Midbrain (tissue), 1 donor: ENCODE data around the gene C1orf174.

Experiments
- DNase-seq: peaks from one replicate; lab custom pipeline; 2025; lab: John Stamatoyannopoulos, UW

C1orf174 gene

GRCh38 chr1:3910049-3910731 is 10.1 kb upstream of the C1orf174 start:
- no peak for DNase-seq

GRCh38 chr1:3909615-3910014 is 9.5 kb upstream of the C1orf174 start:
- DNase-seq, result no peak

- DNase-seq, result no peak
Measured at GRCh38 chr1:3908886-3909517, 8.9 kb upstream of the C1orf174 start.

GRCh38 chr1:3907621-3908165 is 7.6 kb upstream of the C1orf174 start:
- no peak for DNase-seq

- no peak for DNase-seq
Measured at GRCh38 chr1:3907031-3907534, 7.0 kb upstream of the C1orf174 start.

- DNase-seq, result no peak
Measured at GRCh38 chr1:3906672-3907020, 6.6 kb upstream of the C1orf174 start.

GRCh38 chr1:3905953-3906671 is 6.0 kb upstream of the C1orf174 start:
- DNase-seq, result no peak

- DNase-seq, result no peak
Measured at GRCh38 chr1:3905266-3905952, 5.3 kb upstream of the C1orf174 start.

- DNase-seq, result no peak
Measured at GRCh38 chr1:3904843-3905185, 4.7 kb upstream of the C1orf174 start.

GRCh38 chr1:3904006-3904842 is 4.2 kb upstream of the C1orf174 start:
- no peak for DNase-seq

GRCh38 chr1:3903141-3904005 is 3.3 kb upstream of the C1orf174 start:
- DNase-seq, result no peak

- no peak for DNase-seq
Measured at GRCh38 chr1:3902571-3903091, 2.6 kb upstream of the C1orf174 start.

GRCh38 chr1:3902111-3902511 is 2.0 kb upstream of the C1orf174 start:
- no peak for DNase-seq

GRCh38 chr1:3900969-3901529 is 977 bp upstream of the C1orf174 start:
- DNase-seq, result peak; percentile 92

- DNase-seq, result no peak
Measured at GRCh38 chr1:3899754-3900149, 320 bp downstream of the C1orf174 start.

- no peak for DNase-seq
Measured at GRCh38 chr1:3898994-3899753, 898 bp downstream of the C1orf174 start.

- DNase-seq, result no peak
Measured at GRCh38 chr1:3898475-3898735, 1.7 kb downstream of the C1orf174 start.

- no peak for DNase-seq
Measured at GRCh38 chr1:3896396-3897000, 3.6 kb downstream of the C1orf174 start.

GRCh38 chr1:3895951-3896325 is 4.1 kb downstream of the C1orf174 start:
- no peak for DNase-seq
